ENCODE results near the gene KRTDAP. TPM values are rescaled to one million over a fixed set of nuclear protein-coding genes. Genes with fewer than 3 reads are reported as not detected.

Gene KRTDAP
- polyA plus RNA-seq, 1 of the 3 experiments (the other 2 are of a cell fraction), result not detected

DNA sequence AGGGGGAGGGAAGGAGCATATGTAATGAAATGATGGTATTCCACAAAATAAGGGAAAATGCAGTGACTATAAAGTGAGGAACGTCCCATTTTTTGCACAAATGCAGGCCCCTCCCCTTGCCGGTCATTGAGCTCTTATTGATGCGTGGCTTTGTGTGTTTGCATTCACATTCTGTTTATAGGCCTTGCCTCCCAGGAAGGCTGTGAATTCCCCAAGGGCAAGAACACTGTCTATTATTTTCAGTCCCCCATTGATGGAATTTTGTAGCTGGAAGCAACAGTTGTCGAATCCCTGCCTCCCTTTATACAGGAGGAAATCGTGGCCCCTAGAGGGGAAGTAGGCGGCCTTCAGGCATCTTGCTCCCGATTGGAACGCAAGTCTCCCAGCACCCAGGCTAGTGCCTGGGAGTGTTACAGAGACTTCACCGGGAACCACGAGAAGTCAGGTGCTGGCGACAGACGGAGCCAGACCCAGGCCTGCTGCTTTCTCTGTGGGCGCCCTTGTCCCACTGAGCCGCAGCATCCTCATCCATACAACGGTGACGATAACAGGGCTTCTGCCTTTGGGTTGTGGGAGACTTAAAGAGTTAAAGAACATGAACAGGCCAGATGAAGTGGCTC, 31.0 kb upstream of the KRTDAP start:
- TF ChIP-seq TEAD4 (IDR thresholded peaks at IDR 0.05; ENCODE audit: borderline replicate concordance, insufficient read depth) (no peak), YY1 (IDR thresholded peaks at IDR 0.05; ENCODE audit: low read depth) (no peak), EZH2phosphoT487 (IDR thresholded peaks at IDR 0.05; ENCODE audit: borderline replicate concordance, low read depth) (no peak), NFIC (IDR thresholded peaks at IDR 0.05; ENCODE audit: borderline replicate concordance) (no peak), NRF1 (IDR thresholded peaks at IDR 0.05; ENCODE audit: low read depth, low read length) (no peak)
- TF ChIP-seq, protein P1, sequence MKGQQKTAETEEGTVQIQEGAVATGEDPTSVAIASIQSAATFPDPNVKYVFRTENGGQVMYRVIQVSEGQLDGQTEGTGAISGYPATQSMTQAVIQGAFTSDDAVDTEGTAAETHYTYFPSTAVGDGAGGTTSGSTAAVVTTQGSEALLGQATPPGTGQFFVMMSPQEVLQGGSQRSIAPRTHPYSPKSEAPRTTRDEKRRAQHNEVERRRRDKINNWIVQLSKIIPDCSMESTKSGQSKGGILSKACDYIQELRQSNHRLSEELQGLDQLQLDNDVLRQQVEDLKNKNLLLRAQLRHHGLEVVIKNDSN (IDR thresholded peaks at IDR 0.05; ENCODE audit: borderline replicate concordance, low read depth), result no peak
- TF ChIP-seq, protein P2, sequence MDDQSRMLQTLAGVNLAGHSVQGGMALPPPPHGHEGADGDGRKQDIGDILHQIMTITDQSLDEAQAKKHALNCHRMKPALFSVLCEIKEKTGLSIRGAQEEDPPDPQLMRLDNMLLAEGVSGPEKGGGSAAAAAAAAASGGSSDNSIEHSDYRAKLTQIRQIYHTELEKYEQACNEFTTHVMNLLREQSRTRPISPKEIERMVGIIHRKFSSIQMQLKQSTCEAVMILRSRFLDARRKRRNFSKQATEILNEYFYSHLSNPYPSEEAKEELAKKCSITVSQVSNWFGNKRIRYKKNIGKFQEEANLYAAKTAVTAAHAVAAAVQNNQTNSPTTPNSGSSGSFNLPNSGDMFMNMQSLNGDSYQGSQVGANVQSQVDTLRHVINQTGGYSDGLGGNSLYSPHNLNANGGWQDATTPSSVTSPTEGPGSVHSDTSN (IDR thresholded peaks at IDR 0.05), result no peak

DNA sequence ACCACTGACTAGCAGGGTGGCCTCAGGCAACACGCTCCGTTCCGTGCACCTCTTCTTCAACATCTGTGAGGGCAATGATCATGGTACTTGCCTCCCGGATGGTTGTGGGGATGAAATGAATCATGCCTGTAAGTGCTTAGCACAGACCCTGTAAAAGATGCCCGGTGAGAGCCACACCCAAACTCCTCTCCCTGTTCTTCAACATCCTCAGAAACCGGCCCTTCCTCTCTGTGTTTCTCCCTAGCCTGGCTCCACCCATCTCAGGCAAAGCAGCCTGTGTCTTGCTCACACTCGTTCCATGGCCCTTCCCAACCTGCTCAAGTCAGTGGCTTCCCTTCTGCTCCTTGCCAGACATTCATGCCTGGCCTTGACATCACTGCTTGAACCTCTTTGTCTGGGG, 29.0 kb upstream of the KRTDAP start:
- no peak overlapping the region for H3K27ac ChIP-seq (ENCODE audit: low read depth in 2 of 2, low read length in 1 of 2)
- no peaks in the 10 kb centered on the region for H3K4me1 ChIP-seq (ENCODE audit: control insufficient read depth in 1 of 2, insufficient read depth in 2 of 2, low read depth in 1 of 2, low read length in 1 of 2)
- H3K27me3 ChIP-seq (ENCODE audit: insufficient read depth), result peaks cover 4% of the 10 kb centered on the region
- H3K79me2 ChIP-seq (ENCODE audit: insufficient read depth), result no peaks in the 10 kb centered on the region
- no peaks in the 10 kb centered on the region for H3K9me3 ChIP-seq
- H4K20me1 ChIP-seq (ENCODE audit: insufficient read depth), result no peaks in the 10 kb centered on the region
- no peak for DNase-seq
- H3K4me2 ChIP-seq, result no peak overlapping the region
- no peak overlapping the region for H3K9ac ChIP-seq
- no peaks in the 10 kb centered on the region for H3F3A ChIP-seq (replicated peaks; ENCODE audit: insufficient read depth)
- CTCF ChIA-PET, result interaction anchor here (1.3 to 1.9 kb wide), 3 partner anchors 9 to 24 kb away, joined by 3 to 12 read pairs (median 6); no protein-coding TSS in a partner anchor
- no peaks in the 10 kb centered on the region for H3K9me2 ChIP-seq
- POLR2A ChIA-PET, result no interaction called here
- H3K36me3 ChIP-seq (replicated peaks in 1 of 2; ENCODE audit: control insufficient read depth in 1 of 2, insufficient read depth in 2 of 2, low read length in 1 of 2), result no peaks in the 10 kb centered on the region
- no peak overlapping the region for H3K4me3 ChIP-seq (ENCODE audit: low read depth in 2 of 2, low read length in 1 of 2)
- WGBS (ENCODE audit: low lambda C conversion rate), result 27% methylated on average over 7 of the region's 7 CpGs
- H2AFZ ChIP-seq (ENCODE audit: low read depth), result no peak overlapping the region; the same call in 1 of the 2 replicates
- TF ChIP-seq, protein P3, sequence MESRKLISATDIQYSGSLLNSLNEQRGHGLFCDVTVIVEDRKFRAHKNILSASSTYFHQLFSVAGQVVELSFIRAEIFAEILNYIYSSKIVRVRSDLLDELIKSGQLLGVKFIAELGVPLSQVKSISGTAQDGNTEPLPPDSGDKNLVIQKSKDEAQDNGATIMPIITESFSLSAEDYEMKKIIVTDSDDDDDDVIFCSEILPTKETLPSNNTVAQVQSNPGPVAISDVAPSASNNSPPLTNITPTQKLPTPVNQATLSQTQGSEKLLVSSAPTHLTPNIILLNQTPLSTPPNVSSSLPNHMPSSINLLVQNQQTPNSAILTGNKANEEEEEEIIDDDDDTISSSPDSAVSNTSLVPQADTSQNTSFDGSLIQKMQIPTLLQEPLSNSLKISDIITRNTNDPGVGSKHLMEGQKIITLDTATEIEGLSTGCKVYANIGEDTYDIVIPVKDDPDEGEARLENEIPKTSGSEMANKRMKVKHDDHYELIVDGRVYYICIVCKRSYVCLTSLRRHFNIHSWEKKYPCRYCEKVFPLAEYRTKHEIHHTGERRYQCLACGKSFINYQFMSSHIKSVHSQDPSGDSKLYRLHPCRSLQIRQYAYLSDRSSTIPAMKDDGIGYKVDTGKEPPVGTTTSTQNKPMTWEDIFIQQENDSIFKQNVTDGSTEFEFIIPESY (IDR thresholded peaks at IDR 0.05; ENCODE audit: borderline replicate concordance, low read depth), result no peak
- TF ChIP-seq, protein P4, sequence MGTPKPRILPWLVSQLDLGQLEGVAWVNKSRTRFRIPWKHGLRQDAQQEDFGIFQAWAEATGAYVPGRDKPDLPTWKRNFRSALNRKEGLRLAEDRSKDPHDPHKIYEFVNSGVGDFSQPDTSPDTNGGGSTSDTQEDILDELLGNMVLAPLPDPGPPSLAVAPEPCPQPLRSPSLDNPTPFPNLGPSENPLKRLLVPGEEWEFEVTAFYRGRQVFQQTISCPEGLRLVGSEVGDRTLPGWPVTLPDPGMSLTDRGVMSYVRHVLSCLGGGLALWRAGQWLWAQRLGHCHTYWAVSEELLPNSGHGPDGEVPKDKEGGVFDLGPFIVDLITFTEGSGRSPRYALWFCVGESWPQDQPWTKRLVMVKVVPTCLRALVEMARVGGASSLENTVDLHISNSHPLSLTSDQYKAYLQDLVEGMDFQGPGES (IDR thresholded peaks at IDR 0.05; ENCODE audit: low read depth, low read length), result no peak
- TF ChIP-seq SMC3 (IDR thresholded peaks at IDR 0.05; ENCODE audit: low read depth, low read length) (no peak), NFIC (IDR thresholded peaks at IDR 0.05; ENCODE audit: borderline replicate concordance) (no peak), MEF2A (IDR thresholded peaks at IDR 0.05; ENCODE audit: borderline replicate concordance, low read depth) (no peak), ELF1 (IDR thresholded peaks at IDR 0.05) (no peak), CHD2 (IDR thresholded peaks at IDR 0.05; ENCODE audit: low read length, partially characterized antibody) (no peak), MXI1 (IDR thresholded peaks at IDR 0.05; ENCODE audit: low read depth, low read length) (no peak), EZH2phosphoT487 (IDR thresholded peaks at IDR 0.05; ENCODE audit: borderline replicate concordance, low read depth) (no peak), FOSL2 (IDR thresholded peaks at IDR 0.05; ENCODE audit: borderline replicate concordance, low read depth) (no peak), RCOR1 (IDR thresholded peaks at IDR 0.05; ENCODE audit: low read length) (no peak)
- TF ChIP-seq, protein P2 (IDR thresholded peaks at IDR 0.05), result no peak
- TF ChIP-seq, protein P5, sequence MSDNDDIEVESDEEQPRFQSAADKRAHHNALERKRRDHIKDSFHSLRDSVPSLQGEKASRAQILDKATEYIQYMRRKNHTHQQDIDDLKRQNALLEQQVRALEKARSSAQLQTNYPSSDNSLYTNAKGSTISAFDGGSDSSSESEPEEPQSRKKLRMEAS (IDR thresholded peaks at IDR 0.05; ENCODE audit: low read depth), result no peak
- TF ChIP-seq, protein P1 (IDR thresholded peaks at IDR 0.05; ENCODE audit: borderline replicate concordance, low read depth), result no peak

More for the DNA sequence above, 31.0 kb upstream of the KRTDAP start:
- Histone ChIP-seq H3K9me2 (no peaks in the 10 kb centered on the region), H3K27ac (ENCODE audit: low read depth in 2 of 2, low read length in 1 of 2) (no peak overlapping the region), H3K9ac (no peak overlapping the region), H3K4me3 (ENCODE audit: low read depth in 2 of 2, low read length in 1 of 2) (no peak overlapping the region), H3K36me3 (replicated peaks in 1 of 2; ENCODE audit: control insufficient read depth in 1 of 2, insufficient read depth in 2 of 2, low read length in 1 of 2) (no peaks in the 10 kb centered on the region), H3K4me2 (no peak overlapping the region), H3K79me2 (ENCODE audit: insufficient read depth) (no peaks in the 10 kb centered on the region), H3K4me1 (ENCODE audit: control insufficient read depth in 1 of 2, insufficient read depth in 2 of 2, low read depth in 1 of 2, low read length in 1 of 2) (no peaks in the 10 kb centered on the region), H3F3A (replicated peaks; ENCODE audit: insufficient read depth) (no peaks in the 10 kb centered on the region), H4K20me1 (ENCODE audit: insufficient read depth) (no peaks in the 10 kb centered on the region), H2AFZ (ENCODE audit: low read depth) (no peak overlapping the region), H3K9me3 (no peaks in the 10 kb centered on the region), H3K27me3 (ENCODE audit: insufficient read depth) (peaks cover 19% of the 10 kb centered on the region)
- ChIA-PET CTCF (interaction anchor here (1.9 to 3.0 kb wide), 3 partner anchors 11 to 26 kb away, joined by 6 to 17 read pairs (median 12); no protein-coding TSS in a partner anchor), POLR2A (interaction anchor here (0.8 kb wide), 1 partner anchor 11 kb away, joined by 4 read pairs; no protein-coding TSS in a partner anchor)
- no peak for DNase-seq
- 60% methylated on average over 16 of the region's 16 CpGs for WGBS (ENCODE audit: low lambda C conversion rate)

Measured in SK-N-SH (cell line).